HG03045 (cell line): Measurements from ENCODE around the gene PSMD14.

Experiments used
- ATAC-seq: cut with Tn5 transposase; IDR thresholded peaks from one replicate; pipeline ENCODE4 v1.9.1; 2021; ENCODE audit warnings: mild to moderate bottlenecking, moderate library complexity; ENCODE audit not compliant: unreplicated experiment

PSMD14 gene

DNA sequence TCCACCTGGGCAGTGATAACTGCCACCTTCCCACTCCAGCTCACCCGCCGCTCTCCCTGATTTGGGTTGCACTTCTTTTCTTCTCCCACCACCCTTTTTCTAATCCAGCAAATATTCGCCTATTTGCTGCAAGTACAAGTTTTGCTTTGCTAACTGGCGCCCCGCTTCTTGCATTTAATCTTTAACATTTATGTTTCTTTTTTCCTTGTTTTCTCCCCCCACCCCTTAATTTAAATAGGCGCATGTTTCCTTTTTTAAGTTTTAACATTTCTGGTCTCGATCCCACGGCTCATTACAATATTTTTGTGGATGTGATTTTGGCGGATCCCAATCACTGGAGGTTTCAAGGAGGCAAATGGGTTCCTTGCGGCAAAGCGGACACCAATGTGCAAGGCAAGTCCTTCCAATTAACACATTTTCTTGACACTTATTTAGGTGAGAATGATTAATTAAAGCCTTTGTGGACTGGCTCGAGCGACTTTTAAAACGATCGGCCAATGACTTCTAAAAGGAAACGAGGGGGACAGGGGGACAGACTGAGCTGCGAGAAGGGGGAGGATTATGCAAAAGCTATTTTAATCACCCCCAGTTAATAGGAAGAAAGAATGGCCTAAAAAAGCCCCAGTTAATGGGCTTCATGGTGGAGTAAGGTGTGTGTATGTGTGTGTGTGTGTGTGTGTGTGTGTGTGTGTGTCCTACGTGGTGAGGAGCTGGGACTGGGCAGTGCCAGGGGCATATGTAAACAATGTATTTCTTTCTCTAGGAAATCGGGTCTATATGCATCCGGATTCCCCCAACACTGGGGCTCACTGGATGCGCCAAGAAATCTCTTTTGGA is 109.4 kb downstream of the PSMD14 start:
- no peak for ATAC-seq

DNA sequence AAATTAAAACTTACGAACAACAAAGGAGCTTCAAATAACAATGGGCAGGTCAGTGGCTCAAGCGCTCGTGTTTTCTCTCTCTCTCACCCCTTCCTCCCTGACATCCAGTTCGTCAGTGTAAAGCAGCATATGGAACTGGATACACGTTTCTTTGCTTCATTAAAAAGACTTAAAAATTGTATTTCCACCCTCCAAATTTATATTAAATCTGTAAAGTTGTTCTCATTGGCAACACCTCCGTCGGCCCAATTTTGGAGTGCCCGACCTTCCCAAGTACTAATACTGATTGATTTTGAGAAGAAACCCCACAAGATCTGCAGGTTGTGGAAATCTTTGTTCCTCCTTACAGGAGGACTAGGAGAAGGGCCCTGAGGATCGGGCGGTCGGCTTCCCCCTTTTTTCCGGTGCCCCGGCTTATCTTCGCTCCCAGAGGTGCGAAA is 110.1 kb downstream of the PSMD14 start:
- no peak for ATAC-seq

DNA sequence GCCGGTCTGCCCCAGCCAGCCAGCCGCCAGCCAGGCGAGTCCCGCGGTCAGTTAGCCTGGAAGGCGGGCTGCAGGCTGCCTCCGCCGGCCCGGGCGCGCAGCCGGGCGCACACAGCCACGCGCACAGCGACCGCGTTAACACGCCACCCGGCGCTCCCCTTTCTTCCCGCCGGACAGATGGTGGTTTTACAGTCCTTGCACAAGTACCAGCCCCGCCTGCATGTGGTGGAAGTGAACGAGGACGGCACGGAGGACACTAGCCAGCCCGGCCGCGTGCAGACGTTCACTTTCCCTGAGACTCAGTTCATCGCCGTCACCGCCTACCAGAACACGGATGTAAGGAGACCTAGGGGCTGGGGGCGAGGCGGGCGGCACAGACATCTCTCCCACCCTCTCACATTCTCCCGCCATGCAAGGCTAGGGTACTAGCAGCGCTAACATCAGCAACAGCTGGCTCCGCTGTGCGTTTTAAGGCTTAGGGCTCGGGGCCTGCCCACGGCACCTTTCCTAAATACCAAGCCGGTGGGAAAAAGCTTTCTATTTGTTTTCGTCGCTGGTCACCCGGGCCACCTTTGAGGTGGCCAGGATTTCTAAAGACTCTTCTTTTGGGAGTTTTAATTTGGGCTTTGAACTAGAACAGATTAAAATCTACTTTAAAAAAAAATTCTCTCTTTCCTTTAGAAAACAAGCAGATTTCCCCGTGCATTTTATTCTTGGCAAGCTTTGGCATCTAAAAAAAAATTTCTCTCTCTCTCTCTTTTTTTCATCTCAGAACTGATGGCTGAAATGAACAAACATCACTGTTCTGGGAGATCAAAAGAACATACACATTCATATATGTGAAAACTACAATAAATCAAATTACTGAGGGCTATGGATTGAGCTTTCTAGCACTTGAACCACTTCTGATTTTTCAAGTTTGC is 110.8 kb downstream of the PSMD14 start:
- no peak for ATAC-seq

DNA sequence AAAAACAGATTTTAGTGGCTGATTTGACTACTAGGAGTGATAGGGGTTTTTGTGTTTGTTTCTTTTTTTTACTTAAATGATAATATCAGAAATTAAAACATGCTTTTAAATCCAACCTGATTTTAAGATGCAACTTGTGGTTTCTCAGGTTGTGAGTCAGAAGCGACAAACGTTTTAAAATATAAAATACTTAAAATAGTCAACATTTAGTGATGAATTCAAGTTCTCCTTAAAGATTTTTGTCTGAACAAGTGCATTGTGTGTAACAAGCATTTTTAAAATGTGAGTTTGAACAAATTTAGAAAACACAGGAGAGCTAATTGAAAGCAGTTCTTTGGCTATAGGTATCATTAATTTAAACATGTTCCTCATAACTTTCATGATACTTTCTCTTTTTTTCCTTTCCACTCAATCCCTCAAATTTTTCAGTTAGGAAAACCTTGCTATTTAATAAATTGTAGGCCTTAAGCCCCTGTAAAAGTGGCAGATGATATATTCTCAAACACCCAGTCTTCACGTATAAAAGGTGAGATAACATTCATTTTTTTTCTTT is 111.5 kb downstream of the PSMD14 start:
- no peak for ATAC-seq

DNA sequence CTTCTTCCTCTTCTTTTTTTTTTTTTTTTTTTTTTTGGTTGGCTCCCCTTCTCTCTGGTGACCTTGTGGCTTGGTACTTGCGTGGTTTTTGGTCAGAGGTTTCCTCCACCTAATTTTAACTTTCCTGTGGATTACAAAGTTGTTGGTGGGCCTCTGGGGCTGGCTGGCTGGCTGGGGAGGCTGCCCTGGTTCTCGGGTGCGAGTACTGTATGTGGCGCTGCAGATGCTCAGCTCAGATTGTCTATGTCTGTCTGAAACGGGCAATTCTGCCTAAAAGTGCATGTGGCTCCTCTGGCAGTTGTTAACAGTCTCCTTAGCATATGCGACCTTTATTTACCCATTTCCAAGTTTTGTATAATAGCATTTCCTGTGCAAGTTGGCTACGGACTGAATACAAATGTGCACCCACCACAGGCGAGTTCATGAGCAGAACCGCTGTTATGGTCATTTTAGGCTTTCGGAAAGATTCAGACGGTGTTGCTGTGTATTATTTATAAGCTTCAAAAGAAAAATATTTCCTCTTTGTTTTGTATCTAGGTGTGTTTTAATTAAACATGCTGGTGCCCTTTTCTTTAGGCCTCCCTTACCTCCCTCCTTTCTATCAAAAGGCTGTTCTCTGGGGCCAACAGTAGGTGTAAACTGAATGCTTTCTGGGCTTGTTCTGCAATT is 112.3 kb downstream of the PSMD14 start:
- no peak for ATAC-seq

DNA sequence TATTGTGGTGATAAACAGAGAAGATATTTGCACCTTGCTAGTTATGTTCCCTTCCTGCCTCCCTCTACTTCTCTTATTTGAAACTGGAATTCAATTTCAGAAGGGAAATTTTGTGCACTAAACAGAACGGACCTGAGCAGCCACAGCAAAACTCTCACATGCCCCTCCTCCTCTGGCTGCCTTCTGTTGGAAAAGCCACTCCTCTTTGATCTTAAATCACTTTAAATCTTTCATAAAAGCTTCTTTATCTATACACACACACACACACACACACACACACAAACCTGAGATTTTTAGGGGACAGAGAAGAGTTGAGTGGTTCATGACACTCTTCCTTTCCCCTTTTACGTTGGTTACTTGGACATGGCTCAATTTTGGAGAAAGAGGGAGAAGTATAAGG is 113.5 kb downstream of the PSMD14 start:
- no peak for ATAC-seq

DNA sequence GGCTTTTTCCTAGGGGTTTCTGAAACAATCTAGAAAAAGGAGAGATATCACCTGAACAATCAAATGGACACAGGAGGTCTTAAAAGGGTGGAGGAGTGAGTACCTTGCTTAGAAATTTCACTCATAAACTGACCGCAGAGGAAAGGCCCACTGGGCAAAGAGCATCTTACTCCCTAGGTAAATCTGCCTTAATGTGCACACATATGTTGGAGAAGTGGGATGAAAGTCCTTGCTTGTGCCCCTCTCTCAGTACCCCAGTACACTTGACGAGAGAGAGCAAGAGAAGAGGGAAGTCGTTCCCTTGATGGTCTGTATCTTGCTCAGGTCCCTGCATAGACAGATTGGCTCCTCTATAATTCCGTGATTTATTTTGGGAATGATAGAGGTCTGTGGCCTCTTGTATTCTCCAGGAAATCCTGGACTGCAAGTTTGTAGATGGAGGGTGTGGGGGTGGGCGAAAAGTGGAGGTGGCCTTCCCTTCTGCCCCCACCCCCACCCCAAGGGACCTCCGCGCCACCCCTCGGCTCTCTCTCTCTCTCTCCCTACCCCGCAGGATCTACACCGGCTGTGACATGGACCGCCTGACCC is 114.7 kb downstream of the PSMD14 start:
- no peak for ATAC-seq

DNA sequence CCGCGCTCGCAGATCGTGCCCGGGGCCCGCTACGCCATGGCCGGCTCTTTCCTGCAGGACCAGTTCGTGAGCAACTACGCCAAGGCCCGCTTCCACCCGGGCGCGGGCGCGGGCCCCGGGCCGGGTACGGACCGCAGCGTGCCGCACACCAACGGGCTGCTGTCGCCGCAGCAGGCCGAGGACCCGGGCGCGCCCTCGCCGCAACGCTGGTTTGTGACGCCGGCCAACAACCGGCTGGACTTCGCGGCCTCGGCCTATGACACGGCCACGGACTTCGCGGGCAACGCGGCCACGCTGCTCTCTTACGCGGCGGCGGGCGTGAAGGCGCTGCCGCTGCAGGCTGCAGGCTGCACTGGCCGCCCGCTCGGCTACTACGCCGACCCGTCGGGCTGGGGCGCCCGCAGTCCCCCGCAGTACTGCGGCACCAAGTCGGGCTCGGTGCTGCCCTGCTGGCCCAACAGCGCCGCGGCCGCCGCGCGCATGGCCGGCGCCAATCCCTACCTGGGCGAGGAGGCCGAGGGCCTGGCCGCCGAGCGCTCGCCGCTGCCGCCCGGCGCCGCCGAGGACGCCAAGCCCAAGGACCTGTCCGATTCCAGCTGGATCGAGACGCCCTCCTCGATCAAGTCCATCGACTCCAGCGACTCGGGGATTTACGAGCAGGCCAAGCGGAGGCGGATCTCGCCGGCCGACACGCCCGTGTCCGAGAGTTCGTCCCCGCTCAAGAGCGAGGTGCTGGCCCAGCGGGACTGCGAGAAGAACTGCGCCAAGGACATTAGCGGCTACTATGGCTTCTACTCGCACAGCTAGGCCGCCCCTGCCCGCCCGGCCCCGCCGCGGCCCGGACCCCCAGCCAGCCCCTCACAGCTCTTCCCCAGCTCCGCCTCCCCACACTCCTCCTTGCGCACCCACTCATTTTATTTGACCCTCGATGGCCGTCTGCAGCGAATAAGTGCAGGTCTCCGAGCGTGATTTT is 115.5 kb downstream of the PSMD14 start:
- ATAC-seq: no peak

DNA sequence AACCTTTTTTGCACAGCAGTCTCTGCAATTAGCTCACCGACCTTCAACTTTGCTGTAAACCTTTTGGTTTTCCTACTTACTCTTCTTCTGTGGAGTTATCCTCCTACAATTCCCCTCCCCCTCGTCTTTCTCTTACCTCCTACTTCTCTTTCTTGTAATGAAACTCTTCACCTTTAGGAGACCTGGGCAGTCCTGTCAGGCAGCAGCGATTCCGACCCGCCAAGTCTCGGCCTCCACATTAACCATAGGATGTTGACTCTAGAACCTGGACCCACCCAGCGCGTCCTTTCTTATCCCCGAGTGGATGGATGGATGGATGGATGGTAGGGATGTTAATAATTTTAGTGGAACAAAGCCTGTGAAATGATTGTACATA is 116.2 kb downstream of the PSMD14 start:
- ATAC-seq: no peak

DNA sequence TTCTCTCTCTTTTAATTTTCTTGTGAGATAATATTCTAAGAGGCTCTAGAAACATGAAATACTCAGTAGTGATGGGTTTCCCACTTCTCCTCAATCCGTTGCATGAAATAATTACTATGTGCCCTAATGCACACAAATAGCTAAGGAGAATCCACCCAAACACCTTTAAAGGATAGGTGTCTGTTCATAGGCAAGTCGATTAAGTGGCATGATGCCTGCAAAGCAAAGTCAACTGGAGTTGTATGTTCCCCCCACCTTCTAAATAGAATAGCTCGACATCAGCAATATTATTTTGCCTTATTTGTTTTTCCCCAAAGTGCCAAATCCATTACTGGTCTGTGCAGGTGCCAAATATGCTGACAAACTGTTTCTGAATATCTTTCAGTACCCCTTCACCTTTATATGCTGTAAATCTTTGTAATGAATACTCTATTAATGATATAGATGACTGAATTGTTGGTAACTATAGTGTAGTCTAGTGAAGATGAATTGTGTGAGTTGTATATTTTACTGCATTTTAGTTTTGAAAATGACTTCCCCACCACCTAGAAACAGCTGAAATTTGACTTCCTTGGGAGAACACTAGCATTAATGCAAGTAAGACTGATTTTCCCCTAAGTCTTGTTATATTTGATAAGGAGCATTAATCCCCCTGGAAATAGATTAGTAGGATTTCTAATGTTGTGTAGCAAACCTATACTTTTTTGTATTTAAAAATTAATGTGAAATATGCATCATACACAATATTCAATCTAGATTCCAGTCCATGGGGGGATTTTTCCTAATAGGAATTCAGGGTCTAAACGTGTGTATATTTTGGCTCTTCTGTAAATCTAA is 116.9 kb downstream of the PSMD14 start:
- ATAC-seq: no peak

DNA sequence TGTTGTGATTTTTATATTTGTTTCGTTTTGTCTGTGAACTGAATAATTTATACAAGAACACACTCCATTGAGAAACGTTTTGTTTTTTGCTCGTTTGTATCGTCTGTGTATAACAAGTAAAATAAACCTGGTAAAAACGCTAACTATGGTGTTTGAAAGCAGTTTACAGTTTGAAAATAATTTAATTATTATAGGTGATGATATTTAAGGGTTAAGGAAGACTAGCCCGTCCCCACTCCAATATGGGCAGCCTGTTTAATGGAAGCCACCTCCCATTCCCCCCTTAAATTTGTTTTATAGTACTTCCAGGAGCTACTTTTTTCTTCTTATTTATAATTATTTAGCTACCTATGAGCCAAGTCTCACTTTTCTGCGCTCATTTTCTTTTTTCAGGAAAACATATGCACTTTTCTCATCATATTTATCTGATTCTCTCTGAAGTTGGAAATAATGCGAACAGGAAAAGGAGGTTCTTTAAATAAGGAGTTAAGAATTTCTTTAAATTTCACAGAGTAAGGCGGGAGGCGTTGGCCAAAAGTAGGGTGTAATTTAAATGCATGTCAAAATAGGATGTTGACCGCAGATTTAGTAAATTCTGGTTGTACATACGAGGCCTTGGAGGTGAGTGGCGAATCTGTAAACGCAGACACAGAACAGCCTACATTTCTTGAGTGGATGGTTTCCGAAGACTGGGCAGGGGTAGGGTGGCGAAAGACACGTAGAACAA is 117.7 kb downstream of the PSMD14 start:
- no peak for ATAC-seq

DNA sequence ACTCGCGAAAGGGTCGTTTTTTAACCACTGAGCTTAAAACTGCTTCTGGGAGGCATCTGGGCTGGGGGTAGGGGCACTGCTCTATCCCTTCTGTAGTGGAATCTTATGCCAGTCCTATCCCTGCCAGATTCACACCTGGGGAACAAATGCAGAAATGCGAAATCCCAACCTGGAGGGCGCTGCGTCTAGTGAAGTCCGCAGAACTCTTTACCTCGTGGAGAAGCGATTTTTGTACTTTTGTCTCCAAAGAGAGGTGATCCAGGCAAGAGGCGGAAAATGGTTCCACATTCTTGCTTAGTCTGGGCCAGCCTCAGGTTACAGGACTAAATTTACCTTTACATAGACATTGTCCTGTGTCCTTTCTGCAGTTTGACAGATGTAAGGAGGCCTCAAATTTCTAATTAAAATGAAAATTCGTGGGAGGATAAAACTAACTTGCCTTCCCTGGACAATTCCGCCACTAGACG is 118.3 kb downstream of the PSMD14 start:
- ATAC-seq: no peak

DNA sequence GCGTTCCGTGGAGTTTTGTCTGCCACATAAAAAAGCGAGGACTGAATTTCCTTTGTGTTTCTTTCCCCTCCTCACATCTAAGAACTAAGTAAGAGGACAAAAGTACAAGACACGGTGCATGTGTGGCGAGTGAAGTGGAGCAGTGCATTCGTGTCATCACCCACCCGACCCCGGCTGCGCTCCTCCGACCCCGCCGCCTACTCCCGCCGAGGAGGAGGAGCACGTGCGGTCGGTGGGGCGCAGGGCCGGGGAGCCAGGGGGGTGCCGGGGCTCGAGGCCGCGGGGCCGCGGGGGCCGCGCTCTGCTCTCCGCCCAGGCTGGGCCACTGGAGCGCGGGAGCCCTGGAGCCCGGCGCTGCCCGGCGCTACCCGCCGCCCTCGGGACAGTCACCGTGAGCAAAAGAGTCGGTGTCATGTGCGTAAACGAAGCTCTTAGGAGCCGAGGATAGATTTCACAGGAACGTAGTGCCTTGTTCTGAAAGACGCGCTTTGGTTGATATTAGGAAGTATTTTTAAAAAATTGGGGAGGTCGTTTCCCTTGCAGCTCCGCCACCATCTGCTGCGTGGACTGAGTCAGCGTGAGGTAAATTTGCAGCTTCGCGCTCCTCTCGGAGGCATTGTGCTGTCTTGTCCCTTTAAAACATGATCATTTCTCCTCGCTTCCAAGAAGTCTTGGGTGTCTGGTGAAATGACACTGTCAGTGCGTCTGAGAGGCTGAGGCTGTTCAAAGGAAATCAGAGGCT is 118.9 kb downstream of the PSMD14 start:
- no peak for ATAC-seq

DNA sequence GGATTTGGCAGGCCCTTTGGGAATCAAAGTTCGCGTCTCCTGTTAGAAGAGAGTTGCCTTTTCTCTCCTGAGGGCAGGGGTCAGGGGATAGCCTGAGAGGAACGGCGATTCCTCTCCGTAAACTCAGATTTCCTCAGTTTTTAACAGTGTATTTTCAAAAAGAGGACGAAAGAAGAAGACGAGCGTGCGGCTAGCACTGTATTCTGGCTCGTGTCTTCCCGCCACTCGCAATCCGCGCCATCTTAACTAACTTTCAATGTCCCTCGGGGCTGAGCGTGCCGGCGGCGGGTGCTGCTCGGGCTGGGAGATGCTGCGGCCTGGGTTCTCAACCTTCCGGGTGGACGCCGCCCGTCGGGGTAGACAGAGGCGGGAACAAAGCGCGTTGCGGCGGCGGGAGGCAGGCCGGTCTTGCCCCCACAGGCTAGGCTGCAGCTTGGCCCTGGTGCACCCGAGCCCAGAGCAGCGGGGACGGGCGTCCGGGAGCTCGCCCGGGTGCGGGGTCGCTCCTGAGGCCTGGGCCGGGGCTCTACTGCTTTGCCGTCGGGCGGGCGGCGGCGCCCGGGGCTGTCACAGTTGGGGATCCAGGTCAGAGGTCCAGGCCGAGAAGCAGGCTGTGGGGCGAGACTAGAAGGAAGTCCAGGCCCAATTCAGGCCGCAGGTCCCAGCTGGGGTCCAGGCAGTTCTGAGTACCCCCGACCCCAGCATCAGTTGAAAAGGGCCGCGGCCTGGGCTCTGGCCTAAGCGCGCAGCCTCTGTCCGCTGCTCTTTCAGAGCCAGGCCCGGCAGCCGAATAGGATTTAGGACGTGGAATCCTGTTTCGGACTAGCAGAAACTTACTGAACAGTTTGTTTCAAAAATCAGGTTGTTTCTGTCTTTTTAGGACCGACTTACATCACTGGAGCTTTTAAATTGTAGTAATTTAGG is 119.7 kb downstream of the PSMD14 start:
- ATAC-seq: no peak

DNA sequence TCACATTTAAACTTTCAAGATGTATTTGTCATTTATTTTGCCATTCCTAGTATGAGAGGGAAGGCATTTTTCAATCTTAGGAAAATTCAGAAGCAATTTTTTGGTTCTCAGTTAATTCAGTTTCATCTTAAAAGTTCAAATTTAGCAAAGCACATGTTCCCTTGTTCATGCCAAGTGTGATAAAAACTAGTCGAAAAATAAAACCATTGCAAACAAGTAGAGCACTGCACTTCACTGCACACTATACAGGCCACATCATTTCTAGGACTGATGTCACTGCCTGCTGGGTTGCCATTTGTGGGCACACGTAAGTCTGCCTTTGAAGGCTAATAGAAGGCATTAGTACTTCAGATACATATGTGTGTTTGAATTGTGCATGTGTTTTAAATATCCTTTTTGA is 122.2 kb downstream of the PSMD14 start:
- ATAC-seq: no peak

DNA sequence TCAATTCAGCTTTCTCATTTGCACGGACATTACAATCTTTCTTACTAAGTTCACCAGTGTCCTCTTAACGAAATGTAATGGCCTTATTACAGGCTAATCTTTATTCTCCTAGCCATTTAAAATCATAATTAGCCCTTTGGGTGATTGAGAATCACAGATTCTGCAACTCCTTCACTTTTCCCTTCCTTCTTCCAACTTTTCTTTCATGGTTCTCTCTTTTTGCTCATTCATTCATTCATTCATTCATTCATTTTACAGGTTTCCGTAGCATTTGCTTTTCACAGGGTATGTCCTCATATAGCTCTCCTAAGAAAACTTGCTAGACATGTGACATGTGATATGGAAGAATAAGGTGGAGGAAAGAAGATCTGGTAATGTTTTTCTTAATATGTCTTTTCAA is 123.9 kb downstream of the PSMD14 start:
- ATAC-seq: no peak
